Panc1 (cell line): ENCODE data around the gene ATP13A2. TPM values are rescaled to one million over a fixed set of nuclear protein-coding genes. Genes with fewer than 3 reads are reported as not detected.
"Not testable (repeated sequence)": the region's sequence is repeated elsewhere in the genome, so short reads cannot be mapped to it uniquely, and the experiment has no call there.

Experiments used
- ATAC-seq: fragments of 200-7000 bp; cut with Tn5 transposase; 2 replicates; pipeline ENCODE4 v1.9.1; 2020; ENCODE audit warnings: mild to moderate bottlenecking, moderate library complexity
- BruUV-seq: library from RNA; stranded (reverse); fragments of 400-500 nt; replicated peaks from 2 replicates; lab custom pipeline; 2021; lab: Mats Ljungman, UMichigan
- CTCF ChIA-PET: fragments of 300-600 bp; sonication (Branson Sonifier 250); formaldehyde crosslinking; loops from one replicate; lab custom pipeline; 2022; ENCODE audit warnings: antibody characterized with exemption; lab: Charles Lee
- POLR2A ChIA-PET: fragments of 300-600 bp; sonication (Branson Sonifier 250); formaldehyde crosslinking; loops from one replicate; lab custom pipeline; 2022; ENCODE audit warnings: antibody characterized with exemption; lab: Charles Lee
- DNase-seq: peaks from one replicate; pipeline ENCODE4 v3.0.0-alpha.2; 2010; ENCODE audit warnings: low read depth, low spot score
- H3K27ac ChIP-seq: 2 replicates; pipeline ENCODE4 v1.5.1; 2011; ENCODE audit warnings: mild to moderate bottlenecking, low read length, inconsistent platforms
- H3K27me3 ChIP-seq: fragments of 200-500 bp; sonication (Bioruptor generic); 2 replicates; pipeline ENCODE4 v1.6.0; 2014; ENCODE audit warnings: low read length, inconsistent platforms; ENCODE audit not compliant: control insufficient read depth, insufficient read depth
- H3K36me3 ChIP-seq: fragments of 200-500 bp; sonication (Bioruptor generic); 2 replicates; pipeline ENCODE4 v1.5.1; 2014; ENCODE audit warnings: inconsistent platforms, mild to moderate bottlenecking, low read length, moderate library complexity; ENCODE audit not compliant: control insufficient read depth, insufficient read depth
- H3K4me1 ChIP-seq: 2 replicates; pipeline ENCODE4 v1.5.1; 2011; ENCODE audit warnings: inconsistent platforms, mild to moderate bottlenecking, low read length, moderate library complexity; ENCODE audit not compliant: control insufficient read depth, insufficient read depth
- H3K4me3 ChIP-seq, 2 experiments: 2 replicates each; pipeline ENCODE4 v1.5.1; 2011 to 2012; ENCODE audit warnings: low read depth in 2 of 2, low read length in 2 of 2, mild to moderate bottlenecking in 2 of 2, inconsistent platforms in 1 of 2, moderate library complexity in 1 of 2
- H3K9me3 ChIP-seq: fragments of 200-500 bp; sonication (Bioruptor generic); 2 replicates; pipeline ENCODE4 v1.5.1; 2014; ENCODE audit warnings: low read depth, mild to moderate bottlenecking, inconsistent platforms, low read length, moderate library complexity; ENCODE audit not compliant: control insufficient read depth, insufficient read depth
- CTCF ChIP-seq: fragments of 450-650 bp; IDR thresholded peaks from 2 replicates; pipeline ENCODE4 v1.5.1; 2017; ENCODE audit warnings: mild to moderate bottlenecking
- POLR2AphosphoS5 ChIP-seq: IDR thresholded peaks from 2 replicates; pipeline ENCODE4 v1.6.1; 2012; ENCODE audit warnings: mild to moderate bottlenecking, low read depth, low read length, moderate library complexity
- REST ChIP-seq, 2 experiments: IDR thresholded peaks; 2 replicates each; pipeline ENCODE4 v1.6.1; 2011 to 2012; ENCODE audit warnings: low read depth in 2 of 2, control low read depth in 1 of 2, low read length in 1 of 2, mild to moderate bottlenecking in 1 of 2, moderate library complexity in 1 of 2; ENCODE audit not compliant: insufficient read depth in 1 of 2
- SIN3A ChIP-seq: IDR thresholded peaks from 2 replicates; pipeline ENCODE4 v1.6.1; 2012; ENCODE audit warnings: low read depth, mild to moderate bottlenecking, low read length, moderate library complexity, borderline replicate concordance; ENCODE audit not compliant: insufficient read depth
- TCF7L2 ChIP-seq: IDR thresholded peaks from 2 replicates; pipeline ENCODE4 v1.6.1; 2011; ENCODE audit warnings: mild to moderate bottlenecking, low read depth, low read length, inconsistent platforms
- in situ Hi-C: cut with HindIII; loops from 2 replicates; pipeline ENCODE4 v1.10.0; 2016; ENCODE audit warnings: low sequenced_read_pairs, low pct_unique_long_range_greater_than_20kb
- intact Hi-C: fragments of 100-400 bp; cut with micrococcal nuclease; formaldehyde crosslinking; loops from one replicate; pipeline ENCODE4 v1.10.0; 2022; ENCODE audit not compliant: unreplicated experiment
- total RNA-seq: library from RNA; stranded (reverse); gene quantifications from one replicate; pipeline ENCODE4 v1.2.1, GENCODE V29; 2021; ENCODE audit not compliant: unreplicated experiment

ATP13A2 gene
- total RNA-seq, 1 experiment from 2014 or later, result 49.9 TPM

- ATAC-seq, result no peak
- POLR2A ChIA-PET, result interaction anchor here (0.6 kb wide), 1 partner anchor 12 kb away, joined by 3 read pairs; no protein-coding TSS in a partner anchor
Observed at GRCh38 chr1:16955186-16955585, 56.5 kb downstream of the ATP13A2 start.

GRCh38 chr1:16954579-16954978, 57.1 kb downstream of the ATP13A2 start:
- DNase-seq (no peak), ATAC-seq (no peak)
- Histone ChIP-seq H3K4me3 (no peak overlapping the region), H3K27me3 (no peaks in the 10 kb centered on the region), H3K27ac (no peak overlapping the region), H3K36me3 (no peaks in the 10 kb centered on the region), H3K4me1 (no peaks in the 10 kb centered on the region), H3K9me3 (no peaks in the 10 kb centered on the region)
- CTCF ChIA-PET, result interaction anchor here (0.6 kb wide), 1 partner anchor 97 kb away, joined by 5 read pairs; no protein-coding TSS in a partner anchor
- in situ Hi-C loops (no loop called here), intact Hi-C loops (loop anchor here (5.0 kb wide), 1 partner anchor 93 kb away; no protein-coding TSS in a partner anchor)
- BruUV-seq, result no TSS peak
- POLR2A ChIA-PET, result no interaction called here
- TF ChIP-seq CTCF (no peak), SIN3A (no peak), TCF7L2 (no peak), REST (IDR thresholded peaks at IDR 0.05; ENCODE audit: insufficient read depth in 1 of 2, low read depth in 2 of 2, low read length in 1 of 2) (no peak), POLR2AphosphoS5 (no peak)

More at GRCh38 chr1:16955186-16955585, 56.5 kb downstream of the ATP13A2 start:
- no peaks in the 10 kb centered on the region; the same call in 1 of the 2 replicates for H3K36me3 ChIP-seq
- intact Hi-C loops, result no loop called here
- in situ Hi-C loops, result no loop called here
- no peak for DNase-seq
- no peak overlapping the region for H3K4me3 ChIP-seq
- no peaks in the 10 kb centered on the region for H3K27me3 ChIP-seq
- H3K9me3 ChIP-seq, result no peaks in the 10 kb centered on the region
- no TSS peak for BruUV-seq
- no peak for TF ChIP-seq POLR2AphosphoS5
- no peak for TF ChIP-seq SIN3A
- no peak for TF ChIP-seq REST (IDR thresholded peaks at IDR 0.05; ENCODE audit: insufficient read depth in 1 of 2, low read depth in 2 of 2, low read length in 1 of 2)
- TF ChIP-seq CTCF, result no peak
- TF ChIP-seq TCF7L2, result no peak
- CTCF ChIA-PET, result interaction anchor here (0.6 kb wide), 1 partner anchor 96 kb away, joined by 5 read pairs; no protein-coding TSS in a partner anchor
- H3K4me1 ChIP-seq, result peaks cover 1% of the 10 kb centered on the region
- H3K27ac ChIP-seq, result no peak overlapping the region

- DNase-seq, H3K9me3 ChIP-seq, H3K27me3 ChIP-seq, H3K4me3 ChIP-seq, in situ Hi-C loops, H3K36me3 ChIP-seq, ATAC-seq, BruUV-seq, POLR2A ChIA-PET, H3K27ac ChIP-seq, H3K4me1 ChIP-seq: not testable (repeated sequence)
- intact Hi-C loops, result loop anchor here (5.0 kb wide), 1 partner anchor 95 kb away; no protein-coding TSS in a partner anchor
- CTCF ChIA-PET, result interaction anchor here (0.5 to 1.7 kb wide), 8 partner anchors 34 to 477 kb away, joined by 3 to 58 read pairs (median 6); no protein-coding TSS in a partner anchor
Observed at GRCh38 chr1:16952376-16952775, 59.4 kb downstream of the ATP13A2 start.
